Measurements from ENCODE around the gene OGFR. TPM values are rescaled to one million over a fixed set of nuclear protein-coding genes. Genes with fewer than 3 reads are reported as not detected.

Gene OGFR
- total RNA-seq, 6 experiments from 2014 or later, result 40.7 to 48.1 (median 47.0) TPM

- ATAC-seq, result no peak
- no peaks in the 10 kb centered on the region for H3K9me3 ChIP-seq
These were observed 55.8 kb downstream of the OGFR start for GRCh38 chr20:62860391-62860923.

DNA sequence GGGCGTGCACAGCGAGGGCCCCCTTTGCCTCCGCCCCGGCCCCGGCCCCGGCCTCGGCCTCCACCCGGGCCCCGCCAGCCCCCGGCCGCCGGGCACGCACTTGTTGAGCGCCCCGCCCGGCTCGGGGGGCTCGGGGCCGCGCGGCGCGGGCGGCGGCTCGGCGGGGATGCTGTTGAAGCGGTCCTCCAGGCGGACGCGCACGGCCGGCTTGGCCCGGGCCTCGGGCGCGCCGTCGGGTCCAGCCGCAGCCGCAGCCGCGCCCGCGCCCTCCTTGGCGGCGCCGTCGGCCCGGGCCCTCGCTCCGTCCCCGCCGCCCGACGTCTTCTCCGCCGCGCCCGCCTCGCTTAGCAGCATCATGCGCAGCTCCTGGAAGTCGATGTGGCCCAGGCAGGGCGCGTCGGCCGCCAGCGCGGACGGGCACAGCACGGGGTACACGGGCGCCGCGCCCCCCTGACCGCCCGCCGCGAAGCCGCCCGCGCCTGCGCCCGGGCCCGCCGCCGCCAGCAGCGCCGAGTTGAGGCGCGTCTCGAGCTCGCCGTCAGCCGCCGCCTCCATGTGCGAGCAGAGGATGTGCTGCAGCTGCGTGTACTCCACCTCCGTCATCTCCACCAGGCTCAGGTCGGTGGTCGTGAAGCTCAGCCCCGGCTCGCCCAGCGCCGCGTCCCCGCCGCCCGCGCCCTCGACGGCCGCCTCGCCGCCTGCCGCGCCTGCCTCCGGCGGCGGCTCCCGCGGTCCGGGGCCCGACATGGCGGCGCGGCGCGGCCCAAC lies 56.5 kb downstream of the OGFR start:
- H3K36me3 ChIP-seq, result peaks cover 0 to 5% (median 0%) of the 10 kb centered on the region in 4 donors
- H3K4me3 ChIP-seq, result peak overlapping the region; percentile 23 to 61 (median 37)
- H3K27ac ChIP-seq, result no peak overlapping the region
- no peak for DNase-seq
- intact Hi-C loops (cut with DNase I), result no loop called here
- peaks cover 0 to 10% (median 2%) of the 10 kb centered on the region in 4 donors for H3K4me1 ChIP-seq
- H3K27me3 ChIP-seq, result no peaks in the 10 kb centered on the region
- WGBS (ENCODE audit: insufficient coverage, low coverage, low lambda C conversion rate, missing lambda C conversion rate), result no CpG with 5 or more reads among the region's 129 CpGs
- TF ChIP-seq POLR2A (IDR thresholded peaks at IDR 0.05) (no peak), CTCF (IDR thresholded peaks at IDR 0.05) (no peak)
- ATAC-seq, result no peak
- H3K9me3 ChIP-seq, result no peaks in the 10 kb centered on the region

More at GRCh38 chr20:62860391-62860923, 55.8 kb downstream of the OGFR start:
- Histone ChIP-seq H3K27ac (no peak overlapping the region), H3K4me1 (peaks cover 0 to 10% (median 2%) of the 10 kb centered on the region in 4 donors), H3K4me3 (peak overlapping the region in 1 of 3 donors; percentile 61), H3K27me3 (no peaks in the 10 kb centered on the region), H3K36me3 (peaks cover 0 to 5% (median 0%) of the 10 kb centered on the region in 4 donors)
- DNase-seq, result no peak
- intact Hi-C loops (cut with DNase I), result no loop called here
- TF ChIP-seq POLR2A (IDR thresholded peaks at IDR 0.05), result no peak
- no peak for TF ChIP-seq CTCF (IDR thresholded peaks at IDR 0.05)
- WGBS (ENCODE audit: insufficient coverage, low coverage, low lambda C conversion rate, missing lambda C conversion rate), result 30% methylated on average over 2 of the region's 24 CpGs

GRCh38 chr20:62861726-62862336 lies 57.2 kb downstream of the OGFR start, which contains the start of gene TCFL5:
Gene TCFL5, minus strand, starts transcription at chr20:62861822. Its CDS starts 152 bp downstream, at chr20:62861670.
- WGBS (ENCODE audit: insufficient coverage, low coverage, low lambda C conversion rate, missing lambda C conversion rate), result 43% methylated on average over 2 of the region's 70 CpGs
- peak within 1 kb of the TSS; percentile 23 to 61 (median 37) for H3K4me3 ChIP-seq
- no peak within 1 kb of the TSS for H3K27ac ChIP-seq
- peak; percentile 98 to 99 (median 99) for ATAC-seq
- H3K9me3 ChIP-seq, result no peaks in the 10 kb centered on the region
- TF ChIP-seq CTCF (IDR thresholded peaks at IDR 0.05), result no peak
- no peak for TF ChIP-seq POLR2A (IDR thresholded peaks at IDR 0.05)
- intact Hi-C loops (cut with DNase I), result no loop called here
- no peaks in the 10 kb centered on the region for H3K27me3 ChIP-seq
- H3K36me3 ChIP-seq, result peaks cover 0 to 5% (median 0%) of the 10 kb centered on the region in 4 donors
- peaks cover 0 to 10% (median 2%) of the 10 kb centered on the region in 4 donors for H3K4me1 ChIP-seq
- DNase-seq, result peak; percentile 94 to 95 (median 95)

Small RNA genes lying within 50 kb of the gene (small RNA-seq; reads per million reads assigned to genes)
- gene DPH3P1, result 0 reads per million in 2 experiments

Other genes starting within 250 kb of the OGFR start
- gene SLCO4A1, start 162.3 kb upstream of the OGFR start, total RNA-seq, result 1 to 10 TPM in 5 of 6 experiments, under 1 TPM in 1; 0.93 to 8.8 (median 4.3) TPM
- under 1 TPM in 4 of 6 experiments, not detected in 2; 0.04 to 0.74 (median 0.09) TPM for gene NTSR1, start 96.0 kb upstream of the OGFR start, total RNA-seq
- gene MRGBP, start 8.4 kb upstream of the OGFR start, total RNA-seq, result 1 to 10 TPM; 3.3 to 8.0 (median 5.3) TPM
- 1 to 10 TPM; 1.5 to 7.6 (median 3.5) TPM for gene COL9A3, start 12.2 kb downstream of the OGFR start, total RNA-seq
- 1 to 10 TPM; 2.9 to 5.1 (median 3.9) TPM for gene TCFL5, start 57.0 kb downstream of the OGFR start, total RNA-seq
- 10 to 100 TPM; 18.3 to 28.1 (median 21.1) TPM for gene DIDO1, start 121.7 kb downstream of the OGFR start, total RNA-seq
- gene GID8, start 133.3 kb downstream of the OGFR start, total RNA-seq, result 10 to 100 TPM; 12.6 to 18.9 (median 15.1) TPM
- gene SLC17A9, start 147.9 kb downstream of the OGFR start, total RNA-seq, result 10 to 100 TPM; 29.8 to 99.4 (median 54.1) TPM
- gene BHLHE23, start 202.1 kb downstream of the OGFR start, total RNA-seq, result not detected